HG02870 (cell line): ENCODE data around the gene LEMD2.
A peak's percentile ranks its signal among the peaks of the same experiment; 100 is the strongest.

Experiments used
- ATAC-seq: cut with Tn5 transposase; IDR thresholded peaks from one replicate; pipeline ENCODE4 v1.9.1; 2021; ENCODE audit warnings: mild to moderate bottlenecking, moderate library complexity; ENCODE audit not compliant: unreplicated experiment

Gene LEMD2

GRCh38 chr6:33797626-33798342, 8.9 kb upstream of the LEMD2 start:
- ATAC-seq: no peak

- no peak for ATAC-seq
These were observed 6.1 kb upstream of the LEMD2 start for GRCh38 chr6:33794910-33795623.

DNA sequence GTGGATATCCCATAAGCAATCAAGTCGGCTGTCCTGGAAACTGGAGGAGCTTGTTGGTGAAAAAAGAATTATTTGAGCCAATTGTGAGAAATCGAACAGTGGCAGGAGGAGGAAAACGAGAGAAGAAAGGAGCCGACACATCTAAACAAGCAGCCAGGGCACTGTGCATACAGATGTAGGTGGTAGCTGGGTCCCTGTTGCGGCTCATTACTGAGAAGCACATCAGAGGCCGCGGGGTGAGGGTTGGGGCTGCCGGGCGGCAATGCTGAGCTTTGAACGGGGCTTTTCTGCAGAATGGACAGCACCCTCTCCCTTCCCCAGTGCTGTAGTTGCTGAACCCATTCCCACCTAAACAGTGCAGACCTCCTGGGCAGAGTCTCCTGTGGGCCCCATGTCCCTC, 4.1 kb upstream of the LEMD2 start:
- ATAC-seq: no peak

GRCh38 chr6:33791620-33792019, 2.7 kb upstream of the LEMD2 start:
- no peak for ATAC-seq

DNA sequence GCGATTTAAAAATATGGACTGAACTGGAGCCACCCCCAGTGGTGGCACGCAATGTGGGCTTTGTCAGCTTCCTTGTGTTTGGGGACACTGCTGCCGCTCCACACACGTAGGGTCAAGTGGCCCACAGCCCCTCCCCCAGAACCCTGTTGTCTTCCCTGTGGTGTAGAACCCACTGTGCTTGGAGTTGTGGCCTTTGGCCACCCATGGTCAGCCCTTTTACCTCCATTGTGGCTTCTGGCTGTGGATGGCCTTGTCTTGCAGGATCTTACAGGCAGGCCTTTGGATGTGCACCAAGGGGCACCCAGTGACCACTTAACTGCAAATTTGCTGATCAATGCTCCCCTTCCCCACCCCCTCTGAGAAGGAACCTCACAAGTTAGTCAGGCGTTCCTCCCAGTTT, 2.0 kb upstream of the LEMD2 start:
- ATAC-seq: no peak

- no peak for ATAC-seq
These were observed 1.4 kb upstream of the LEMD2 start for GRCh38 chr6:33790379-33790778.

DNA sequence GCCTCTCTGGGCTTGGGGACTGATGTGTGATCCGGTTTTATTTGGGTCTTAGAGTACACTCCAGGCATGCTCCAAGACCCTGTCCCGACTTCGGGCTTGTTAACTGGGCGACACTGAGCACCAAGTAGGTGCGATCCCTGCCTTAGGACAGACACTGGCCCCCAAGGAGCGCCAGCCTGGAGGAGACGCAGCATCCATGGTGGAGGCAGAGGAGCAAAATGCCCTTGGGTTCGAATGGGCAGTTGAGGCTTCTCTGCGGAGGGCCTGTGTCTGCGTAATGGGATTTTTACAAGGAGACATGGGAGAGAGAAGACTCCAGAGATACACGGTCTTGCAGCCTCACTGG, 593 bp upstream of the LEMD2 start:
- ATAC-seq: no peak

DNA sequence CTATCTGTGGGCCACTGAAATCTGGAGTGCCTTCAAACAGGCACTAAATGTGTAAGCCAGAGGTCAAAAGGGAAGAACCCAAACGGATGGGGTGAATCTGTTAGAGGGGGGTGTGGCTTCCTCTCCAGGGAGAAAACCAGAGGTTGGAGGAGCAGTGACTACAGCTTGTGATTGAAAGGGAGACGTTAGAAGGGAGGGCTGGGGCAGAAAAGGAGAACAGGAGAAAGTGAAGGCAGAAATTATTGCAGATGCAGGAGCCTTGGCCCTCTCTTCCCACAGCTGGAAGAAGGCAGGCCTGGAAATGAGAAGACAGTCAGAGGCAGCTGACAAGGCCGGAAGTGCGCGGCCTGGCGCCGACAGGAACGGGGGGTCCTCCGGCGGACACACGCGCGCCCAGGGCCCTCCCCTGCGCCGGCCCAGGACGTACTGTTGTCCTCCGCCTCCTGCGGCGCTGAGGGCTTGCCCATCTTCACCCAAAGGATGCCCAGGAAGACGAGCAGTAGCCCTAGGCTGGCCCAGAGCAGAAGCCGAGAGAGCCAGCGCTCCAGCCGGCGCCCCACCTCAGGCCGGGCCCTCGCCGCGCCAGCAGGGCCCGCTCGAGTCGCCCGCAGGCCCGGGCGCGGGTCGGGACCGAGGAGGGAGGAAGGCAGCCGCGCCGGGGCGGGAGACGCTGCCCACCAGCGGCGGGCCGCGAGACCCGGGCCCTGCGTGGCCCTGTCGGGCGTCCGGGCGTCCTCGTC, 806 bp downstream of the LEMD2 start:
- ATAC-seq: peak; percentile 55

DNA sequence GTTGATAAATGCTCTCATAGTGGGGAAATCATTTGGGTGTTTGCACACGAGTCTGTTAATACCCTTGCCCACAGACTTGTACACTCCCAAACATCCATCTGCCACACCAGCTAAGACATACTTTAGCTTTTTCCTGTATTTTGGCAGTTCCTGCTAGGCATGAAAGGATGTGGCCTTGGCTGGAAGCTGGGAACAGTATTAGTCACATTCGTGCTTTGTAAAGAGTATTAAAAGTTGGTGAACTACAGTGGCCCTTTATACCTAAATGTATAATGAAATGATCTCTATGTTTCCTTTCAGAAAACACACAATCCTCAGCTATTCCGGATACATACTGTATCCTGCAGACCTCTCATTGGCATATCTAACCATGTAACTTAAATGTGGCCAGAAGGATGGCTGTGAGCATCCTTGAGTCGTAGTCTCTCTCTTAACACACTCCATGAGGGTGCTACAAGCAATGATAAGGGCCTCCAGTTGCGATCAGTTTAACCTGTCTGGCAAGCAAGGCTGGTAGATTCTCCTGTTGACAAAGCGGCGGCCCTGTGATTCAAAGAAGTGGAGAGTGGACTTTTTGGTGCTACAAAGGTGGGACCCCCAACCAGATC, 1.5 kb downstream of the LEMD2 start:
- no peak for ATAC-seq

- ATAC-seq: no peak
These were observed 2.2 kb downstream of the LEMD2 start for GRCh38 chr6:33786736-33787135.

GRCh38 chr6:33785778-33786177, 3.2 kb downstream of the LEMD2 start:
- ATAC-seq: no peak

GRCh38 chr6:33784787-33785186, 4.1 kb downstream of the LEMD2 start:
- ATAC-seq: no peak

DNA sequence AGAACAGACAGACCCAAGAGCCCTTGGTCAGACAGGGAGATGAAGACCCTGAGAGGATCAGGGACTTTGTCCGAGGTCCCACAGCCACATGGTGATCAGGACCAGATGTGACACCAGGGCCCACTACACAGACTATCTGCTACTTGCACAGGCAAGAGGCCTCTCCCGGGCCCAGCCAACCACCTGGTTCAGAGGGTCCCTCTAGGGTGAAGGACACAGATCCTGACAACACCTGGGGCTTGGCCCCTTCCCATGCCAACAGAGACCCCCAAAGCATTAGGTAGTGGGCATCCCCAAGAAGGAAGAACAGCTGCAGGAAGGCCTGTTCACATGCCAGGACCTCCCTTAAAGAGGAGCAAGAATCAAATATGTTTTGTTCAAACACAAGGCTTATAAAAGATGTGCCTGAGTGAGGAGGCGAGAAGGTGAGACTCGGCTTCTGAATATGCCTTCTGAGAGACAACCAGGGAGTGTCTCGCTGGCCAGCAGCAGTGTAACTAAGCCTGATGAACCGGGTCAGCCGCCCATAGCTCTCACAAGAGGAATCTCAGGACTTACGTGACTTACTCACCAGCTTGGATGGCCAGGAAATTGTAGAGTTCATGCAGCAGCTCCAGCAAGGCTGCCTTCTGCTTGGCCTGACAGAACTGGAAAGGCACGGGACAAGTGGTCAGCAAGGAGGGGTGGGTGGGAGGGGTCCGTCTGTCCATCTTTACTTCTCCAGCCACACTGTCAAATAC, 5.0 kb downstream of the LEMD2 start:
- no peak for ATAC-seq

- no peak for ATAC-seq
These were observed 6.4 kb downstream of the LEMD2 start for GRCh38 chr6:33782561-33782960.

DNA sequence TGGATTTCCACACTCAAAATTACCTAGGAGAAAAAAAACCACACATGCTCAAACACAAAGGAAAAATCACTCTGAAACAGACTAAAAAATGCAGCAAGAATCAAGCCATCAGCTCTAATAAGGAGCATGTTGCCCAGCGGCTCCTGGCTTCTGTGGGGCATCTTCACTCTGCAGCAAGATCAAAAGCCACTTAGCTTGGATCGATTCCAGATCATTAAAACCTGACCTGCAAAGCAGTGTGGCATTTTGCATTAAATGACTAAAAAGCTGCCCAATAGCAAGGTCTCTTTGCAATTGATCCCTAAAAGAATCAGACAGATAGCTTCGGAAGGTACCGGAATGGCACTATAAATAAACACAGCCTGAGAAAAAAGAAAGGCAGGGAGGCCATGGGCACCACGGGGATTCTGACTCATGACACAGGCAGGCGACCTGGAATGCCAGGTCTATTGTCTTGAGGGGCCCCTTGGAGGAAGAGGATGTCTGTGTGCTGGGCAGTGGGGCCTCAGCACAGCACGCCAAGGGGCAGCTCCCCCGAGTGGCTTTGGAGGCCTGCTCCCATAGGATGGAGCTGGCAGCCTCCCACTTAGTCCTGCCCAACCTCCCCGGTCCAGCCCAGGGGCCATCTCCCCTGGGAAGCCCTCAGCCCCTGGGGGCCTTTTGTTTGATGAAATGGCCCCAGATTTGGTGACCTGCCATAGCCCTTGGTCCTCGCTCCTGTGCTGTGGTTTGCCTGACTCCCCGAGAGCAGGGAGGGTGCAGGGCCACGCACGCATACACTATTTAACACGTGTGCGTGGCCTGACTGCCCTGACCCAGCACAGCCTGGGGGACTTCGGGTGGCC, 7.6 kb downstream of the LEMD2 start:
- no peak for ATAC-seq

GRCh38 chr6:33779895-33780294, 9.0 kb downstream of the LEMD2 start:
- ATAC-seq: no peak

- no peak for ATAC-seq
These were observed 9.6 kb downstream of the LEMD2 start for GRCh38 chr6:33779290-33779689.

DNA sequence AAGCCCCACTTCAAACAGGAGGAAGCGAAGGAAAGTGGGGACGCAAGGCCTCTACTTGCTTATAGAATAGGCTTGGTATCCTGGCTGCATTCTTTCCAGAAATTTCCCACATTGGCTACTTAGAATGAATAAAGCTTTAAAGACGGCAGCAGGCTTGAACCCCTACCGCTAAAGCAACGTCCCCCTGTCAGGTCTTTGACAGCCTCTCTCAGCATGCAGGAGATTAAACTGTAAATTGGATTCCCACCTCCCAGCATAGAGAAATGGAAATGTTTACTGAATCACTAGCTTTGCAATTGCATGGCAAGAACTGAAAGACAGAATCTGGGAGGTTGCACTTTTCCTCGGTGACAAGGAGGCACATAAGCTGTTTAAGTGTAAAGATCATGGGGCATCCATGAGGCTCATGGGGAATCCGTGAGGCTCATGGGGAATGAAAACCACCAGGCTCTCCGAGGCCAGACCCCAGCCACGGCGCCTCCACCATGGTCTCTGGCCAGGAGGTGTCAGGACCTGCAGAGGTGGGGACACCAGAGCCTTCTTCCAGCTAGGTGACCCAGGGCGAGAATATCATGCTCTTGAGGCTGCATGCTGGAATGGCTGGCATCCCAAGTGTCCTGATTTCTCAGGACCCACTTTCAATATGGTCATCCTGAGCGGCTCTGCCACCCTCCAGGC, 10.3 kb downstream of the LEMD2 start:
- ATAC-seq: no peak
